ENCODE measurements around the gene CDKAL1.

DNA sequence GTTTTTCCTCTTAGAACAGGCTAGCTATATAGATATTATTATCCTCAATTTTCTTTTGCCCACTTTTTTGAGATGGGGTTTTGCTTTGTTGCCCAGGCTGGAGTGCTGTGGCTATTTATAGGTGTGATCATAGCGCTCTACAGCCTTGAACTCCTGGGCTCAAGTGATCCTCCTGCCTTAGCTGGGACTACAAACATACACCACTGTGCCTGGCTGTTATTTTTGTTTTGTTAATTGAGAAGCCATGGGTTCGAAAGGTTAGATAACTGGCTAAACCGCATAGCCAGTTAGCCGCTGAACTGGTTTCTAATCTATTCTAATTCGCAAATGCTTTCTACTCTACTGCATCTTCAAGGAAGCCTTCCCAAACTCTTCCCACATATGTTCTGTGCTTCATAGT lies 425.8 kb downstream of the CDKAL1 start:
- TF ChIP-seq, protein P1, sequence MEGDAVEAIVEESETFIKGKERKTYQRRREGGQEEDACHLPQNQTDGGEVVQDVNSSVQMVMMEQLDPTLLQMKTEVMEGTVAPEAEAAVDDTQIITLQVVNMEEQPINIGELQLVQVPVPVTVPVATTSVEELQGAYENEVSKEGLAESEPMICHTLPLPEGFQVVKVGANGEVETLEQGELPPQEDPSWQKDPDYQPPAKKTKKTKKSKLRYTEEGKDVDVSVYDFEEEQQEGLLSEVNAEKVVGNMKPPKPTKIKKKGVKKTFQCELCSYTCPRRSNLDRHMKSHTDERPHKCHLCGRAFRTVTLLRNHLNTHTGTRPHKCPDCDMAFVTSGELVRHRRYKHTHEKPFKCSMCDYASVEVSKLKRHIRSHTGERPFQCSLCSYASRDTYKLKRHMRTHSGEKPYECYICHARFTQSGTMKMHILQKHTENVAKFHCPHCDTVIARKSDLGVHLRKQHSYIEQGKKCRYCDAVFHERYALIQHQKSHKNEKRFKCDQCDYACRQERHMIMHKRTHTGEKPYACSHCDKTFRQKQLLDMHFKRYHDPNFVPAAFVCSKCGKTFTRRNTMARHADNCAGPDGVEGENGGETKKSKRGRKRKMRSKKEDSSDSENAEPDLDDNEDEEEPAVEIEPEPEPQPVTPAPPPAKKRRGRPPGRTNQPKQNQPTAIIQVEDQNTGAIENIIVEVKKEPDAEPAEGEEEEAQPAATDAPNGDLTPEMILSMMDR (IDR thresholded peaks at IDR 0.05): no peak
- TF ChIP-seq POLR2A (IDR thresholded peaks at IDR 0.05): no peak

Measured in tibial nerve (tissue), 3 donors.